Measurements from ENCODE around the gene USP50.
A peak's percentile ranks its signal among the peaks of the same experiment; 100 is the strongest.

The USP50 gene

DNA sequence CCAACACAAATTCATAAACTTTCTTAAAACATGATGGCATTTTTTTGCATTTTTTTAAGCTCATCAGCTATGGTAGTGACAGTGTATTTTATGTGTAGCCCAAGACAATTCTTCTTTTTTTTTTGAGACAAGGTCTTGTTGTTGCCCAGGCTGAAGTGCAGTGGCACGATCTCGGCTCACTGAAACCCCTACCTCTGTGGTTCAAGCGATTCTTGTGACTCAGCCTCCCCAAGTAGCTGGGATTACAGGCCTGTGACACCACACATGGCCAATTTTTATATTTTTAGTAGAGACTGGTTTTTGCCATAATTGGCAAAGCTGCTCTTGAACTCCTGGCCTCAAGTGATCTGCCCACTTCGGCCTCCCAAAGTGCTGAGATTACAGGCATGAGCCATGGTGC lies 17.3 kb upstream of the USP50 start:
- no peak for DNase-seq (ENCODE audit: low read depth, low spot score)
- H3K4me3 ChIP-seq (ENCODE audit: low read depth, low read length): no peak overlapping the region
- in situ Hi-C loops (cut with HindIII; ENCODE audit: low sequenced_read_pairs): no loop called here
- TF ChIP-seq, protein P1, sequence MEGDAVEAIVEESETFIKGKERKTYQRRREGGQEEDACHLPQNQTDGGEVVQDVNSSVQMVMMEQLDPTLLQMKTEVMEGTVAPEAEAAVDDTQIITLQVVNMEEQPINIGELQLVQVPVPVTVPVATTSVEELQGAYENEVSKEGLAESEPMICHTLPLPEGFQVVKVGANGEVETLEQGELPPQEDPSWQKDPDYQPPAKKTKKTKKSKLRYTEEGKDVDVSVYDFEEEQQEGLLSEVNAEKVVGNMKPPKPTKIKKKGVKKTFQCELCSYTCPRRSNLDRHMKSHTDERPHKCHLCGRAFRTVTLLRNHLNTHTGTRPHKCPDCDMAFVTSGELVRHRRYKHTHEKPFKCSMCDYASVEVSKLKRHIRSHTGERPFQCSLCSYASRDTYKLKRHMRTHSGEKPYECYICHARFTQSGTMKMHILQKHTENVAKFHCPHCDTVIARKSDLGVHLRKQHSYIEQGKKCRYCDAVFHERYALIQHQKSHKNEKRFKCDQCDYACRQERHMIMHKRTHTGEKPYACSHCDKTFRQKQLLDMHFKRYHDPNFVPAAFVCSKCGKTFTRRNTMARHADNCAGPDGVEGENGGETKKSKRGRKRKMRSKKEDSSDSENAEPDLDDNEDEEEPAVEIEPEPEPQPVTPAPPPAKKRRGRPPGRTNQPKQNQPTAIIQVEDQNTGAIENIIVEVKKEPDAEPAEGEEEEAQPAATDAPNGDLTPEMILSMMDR (IDR thresholded peaks at IDR 0.05; ENCODE audit: low read depth, low read length): no peak

DNA sequence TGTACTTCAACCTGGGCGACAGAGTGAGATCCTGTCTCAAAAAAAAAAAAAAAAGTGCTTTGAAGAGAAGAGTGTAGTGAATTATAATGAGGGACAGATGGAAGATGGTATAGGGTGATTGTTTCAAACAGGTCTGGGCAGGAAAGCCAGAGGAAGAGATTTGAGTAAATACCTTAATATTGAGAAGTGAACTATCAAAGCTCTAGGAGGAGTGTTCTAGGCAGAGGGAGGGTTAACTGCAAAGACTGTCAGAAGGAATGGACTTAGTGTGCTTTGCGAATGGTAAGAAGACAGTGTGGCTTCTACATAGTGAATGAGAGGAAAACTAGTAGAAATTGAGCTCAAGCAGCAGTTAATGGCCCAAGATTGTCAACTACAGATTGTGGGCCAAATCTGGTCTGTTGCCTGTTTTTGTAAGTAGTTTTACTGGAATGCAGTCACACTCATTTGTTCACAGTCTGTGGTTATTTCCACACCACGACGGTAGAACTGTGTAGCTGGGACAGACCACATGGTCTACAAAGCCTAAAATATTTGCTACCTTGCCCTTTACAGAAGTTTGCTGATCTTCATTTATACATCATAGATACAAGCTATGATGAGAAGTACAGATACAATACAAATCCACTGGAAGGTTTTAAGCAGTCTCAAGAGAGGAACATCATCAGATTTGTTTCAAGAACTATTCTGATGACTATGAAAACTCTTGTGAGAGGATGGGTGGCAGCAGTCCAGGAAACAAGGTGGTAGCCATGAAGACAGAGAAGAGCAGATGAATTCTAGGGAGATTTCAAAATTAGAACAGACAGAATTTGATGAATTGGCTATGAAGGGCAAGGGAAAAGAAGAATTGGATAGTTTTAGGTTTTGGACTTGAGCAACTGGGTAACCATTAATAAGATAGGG lies 16.5 kb upstream of the USP50 start:
- DNase-seq (ENCODE audit: low read depth, low spot score): peak; percentile 48
- in situ Hi-C loops (cut with HindIII; ENCODE audit: low sequenced_read_pairs): no loop called here
- TF ChIP-seq, protein P1 (IDR thresholded peaks at IDR 0.05; ENCODE audit: low read depth, low read length): no peak
- H3K4me3 ChIP-seq (ENCODE audit: low read depth, low read length): no peak overlapping the region

DNA sequence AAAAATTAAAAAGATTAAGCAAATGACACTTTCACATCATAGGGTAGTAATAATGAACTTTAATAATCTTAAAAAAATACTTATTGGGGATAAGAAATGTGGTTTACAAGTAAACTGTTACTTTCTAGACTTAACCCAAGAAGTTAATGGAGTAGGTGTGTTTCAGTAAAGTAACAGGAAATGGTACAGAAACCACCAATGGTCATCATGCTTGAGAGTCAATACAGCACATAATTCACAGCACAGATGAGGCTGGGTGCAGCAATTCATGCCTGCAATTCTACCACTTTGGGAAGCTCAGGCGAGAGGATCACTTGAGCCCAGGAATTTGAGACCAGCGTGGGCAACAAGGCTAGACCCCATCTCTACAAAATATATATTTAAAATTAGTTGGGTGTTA lies 11.5 kb upstream of the USP50 start:
- H3K4me3 ChIP-seq (ENCODE audit: low read depth, low read length): no peak overlapping the region
- DNase-seq (ENCODE audit: low read depth, low spot score): no peak
- in situ Hi-C loops (cut with HindIII; ENCODE audit: low sequenced_read_pairs): no loop called here
- TF ChIP-seq, protein P1 (IDR thresholded peaks at IDR 0.05; ENCODE audit: low read depth, low read length): no peak

DNA sequence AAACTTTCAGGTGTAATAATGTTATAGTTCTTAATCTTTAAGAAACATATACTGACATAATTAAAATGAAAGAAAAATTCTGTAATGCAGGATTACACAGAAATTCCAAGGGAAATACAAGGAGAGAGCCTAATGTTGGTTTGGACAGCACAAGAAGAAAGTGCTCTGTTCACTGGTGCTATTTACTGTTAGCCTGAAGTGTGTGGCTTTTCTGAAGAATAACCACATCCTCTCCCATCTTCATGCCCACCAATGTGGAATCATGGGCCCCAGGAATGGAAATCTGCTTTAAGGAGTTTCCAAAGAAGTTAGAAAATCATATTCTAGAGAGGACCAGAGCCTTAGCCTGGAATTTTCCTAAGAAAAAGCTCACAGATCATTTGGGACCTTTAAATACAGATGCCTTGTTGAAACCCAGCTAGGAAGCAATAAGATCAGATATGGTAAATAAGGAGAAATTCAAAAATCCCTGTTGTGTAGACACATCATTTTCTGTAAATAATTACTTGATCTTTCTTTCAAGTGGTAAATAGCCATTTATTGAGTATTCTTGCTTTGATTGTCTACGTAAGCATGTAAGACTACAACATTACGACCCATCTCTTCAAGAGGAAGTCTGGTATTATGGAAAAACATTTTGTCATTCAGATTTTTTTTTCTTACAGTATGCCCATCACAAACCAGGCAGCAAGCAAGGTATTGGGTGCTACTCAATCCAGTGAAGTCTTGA lies 10.3 kb upstream of the USP50 start:
- TF ChIP-seq, protein P1 (IDR thresholded peaks at IDR 0.05; ENCODE audit: low read depth, low read length): no peak
- no peak for DNase-seq (ENCODE audit: low read depth, low spot score)
- in situ Hi-C loops (cut with HindIII; ENCODE audit: low sequenced_read_pairs): no loop called here
- H3K4me3 ChIP-seq (ENCODE audit: low read depth, low read length): no peak overlapping the region

DNA sequence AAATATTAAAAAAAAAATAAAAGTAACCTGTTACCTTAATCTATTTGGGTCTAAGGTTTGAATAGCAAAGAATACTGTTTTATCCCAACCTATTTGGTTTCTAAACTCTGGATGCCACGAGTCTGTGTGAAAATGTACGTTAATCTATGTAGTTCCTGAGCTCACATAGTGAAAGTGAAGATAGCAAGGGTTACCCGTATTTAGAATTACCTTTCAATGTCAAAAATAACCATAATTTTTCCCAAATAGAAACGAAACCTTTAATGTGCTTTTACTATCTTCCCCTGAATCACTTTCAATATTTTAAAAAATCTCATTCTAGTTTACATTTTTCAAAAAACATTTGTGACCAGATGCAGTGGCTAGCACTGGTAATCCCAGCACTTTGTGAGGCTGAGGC lies 5.8 kb upstream of the USP50 start:
- in situ Hi-C loops (cut with HindIII; ENCODE audit: low sequenced_read_pairs): no loop called here
- TF ChIP-seq, protein P1 (IDR thresholded peaks at IDR 0.05; ENCODE audit: low read depth, low read length): no peak
- no peak for DNase-seq (ENCODE audit: low read depth, low spot score)
- no peak overlapping the region for H3K4me3 ChIP-seq (ENCODE audit: low read depth, low read length)

DNA sequence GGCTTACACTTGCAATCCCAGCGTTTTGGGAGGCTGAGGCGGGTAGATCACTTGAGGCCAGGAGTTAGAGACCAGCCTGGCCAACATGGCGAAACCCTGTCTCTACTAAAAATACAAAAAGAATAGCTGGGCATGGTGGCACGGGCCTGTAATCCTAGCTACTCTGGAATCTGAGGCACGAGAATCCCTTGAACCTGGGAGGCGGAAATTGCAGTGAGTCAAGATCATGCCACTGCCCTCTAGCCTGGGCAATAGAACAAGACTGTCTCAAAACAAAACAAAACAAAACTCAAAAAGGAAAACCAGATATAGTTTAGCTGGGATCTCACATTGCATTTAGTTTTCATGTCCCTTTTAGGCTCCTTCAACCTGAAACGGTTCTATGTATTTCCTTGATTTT lies 2.9 kb upstream of the USP50 start:
- no peak overlapping the region for H3K4me3 ChIP-seq (ENCODE audit: low read depth, low read length)
- TF ChIP-seq, protein P1 (IDR thresholded peaks at IDR 0.05; ENCODE audit: low read depth, low read length): no peak
- DNase-seq (ENCODE audit: low read depth, low spot score): no peak
- in situ Hi-C loops (cut with HindIII; ENCODE audit: low sequenced_read_pairs): no loop called here
